HG03575 (cell line): ENCODE results near the gene ATXN10.

Source experiments
- ATAC-seq: cut with Tn5 transposase; IDR thresholded peaks from one replicate; pipeline ENCODE4 v1.9.1; 2021; ENCODE audit not compliant: unreplicated experiment, insufficient number of reproducible peaks, low FRiP score; ENCODE audit errors: extremely low read depth

The ATXN10 gene

GRCh38 chr22:45891471-45891995, 219.9 kb downstream of the ATXN10 start:
- ATAC-seq = no peak

- ATAC-seq = no peak
Observed at GRCh38 chr22:45891996-45892621, 220.5 kb downstream of the ATXN10 start.

GRCh38 chr22:45892681-45893461, 221.2 kb downstream of the ATXN10 start:
- ATAC-seq = no peak

GRCh38 chr22:45893516-45893915, 221.9 kb downstream of the ATXN10 start:
- ATAC-seq = no peak
